GM18951 (cell line): ENCODE measurements around the gene TEX50.
"Not testable (repeated sequence)": the region's sequence is repeated elsewhere in the genome, so short reads cannot be mapped to it uniquely, and the experiment has no call there.

Experiments used
- POLR2A ChIP-seq: IDR thresholded peaks from 4 replicates; pipeline ENCODE4 v1.6.1; 2011; ENCODE audit warnings: mild to moderate bottlenecking; ENCODE audit not compliant: insufficient read length, insufficient read depth; ENCODE audit errors: extremely low read depth
- in situ Hi-C: fragments of 300-500 bp; cut with MboI; formaldehyde crosslinking; loops from one replicate; pipeline ENCODE4 v1.12.0; 2022; ENCODE audit warnings: low sequenced_read_pairs, mixed read lengths, inconsistent platforms; ENCODE audit not compliant: unreplicated experiment

The TEX50 gene

GRCh38 chr1:173639102-173639501, 4.0 kb downstream of the TEX50 start:
- in situ Hi-C loops: no loop called here
- no peak for TF ChIP-seq POLR2A

- in situ Hi-C loops: not testable (repeated sequence)
Observed at GRCh38 chr1:173642450-173643139, 7.5 kb downstream of the TEX50 start.

GRCh38 chr1:173646656-173647055, 11.5 kb downstream of the TEX50 start:
- no peak for TF ChIP-seq POLR2A
- in situ Hi-C loops: no loop called here

- no peak for TF ChIP-seq POLR2A
- in situ Hi-C loops: no loop called here
Observed at GRCh38 chr1:173648880-173649605, 13.9 kb downstream of the TEX50 start.

- in situ Hi-C loops: no loop called here
- no peak for TF ChIP-seq POLR2A
Observed at GRCh38 chr1:173660306-173660705, 25.2 kb downstream of the TEX50 start.

- no peak for TF ChIP-seq POLR2A
- in situ Hi-C loops: no loop called here
Observed at GRCh38 chr1:173661271-173661670, 26.1 kb downstream of the TEX50 start.

GRCh38 chr1:173661763-173662162, 26.6 kb downstream of the TEX50 start:
- no peak for TF ChIP-seq POLR2A
- in situ Hi-C loops: no loop called here

GRCh38 chr1:173663159-173663558, 28.0 kb downstream of the TEX50 start:
- TF ChIP-seq POLR2A: no peak
- in situ Hi-C loops: no loop called here

- in situ Hi-C loops: no loop called here
- no peak for TF ChIP-seq POLR2A
Observed at GRCh38 chr1:173666646-173667045, 31.5 kb downstream of the TEX50 start.

GRCh38 chr1:173669491-173669941, 34.4 kb downstream of the TEX50 start, which contains the start of gene ANKRD45:
ANKRD45 (minus strand) TSS chr1:173669851; CDS start chr1:173659418, 10,433 bp downstream.
- in situ Hi-C loops: no loop called here

GRCh38 chr1:173674496-173674895, 39.4 kb downstream of the TEX50 start:
- in situ Hi-C loops: not testable (repeated sequence)

More at GRCh38 chr1:173669491-173669941, 34.4 kb downstream of the TEX50 start, which contains the start of gene ANKRD45:
- no peak for TF ChIP-seq POLR2A

- in situ Hi-C loops: not testable (repeated sequence)
Observed at GRCh38 chr1:173680152-173680551, 45.0 kb downstream of the TEX50 start.

- no peak for TF ChIP-seq POLR2A
- in situ Hi-C loops: no loop called here
Observed at GRCh38 chr1:173682184-173682583, 47.0 kb downstream of the TEX50 start.

GRCh38 chr1:173683838-173684237, 48.7 kb downstream of the TEX50 start:
- in situ Hi-C loops: not testable (repeated sequence)

GRCh38 chr1:173685121-173685520, 50.0 kb downstream of the TEX50 start:
- in situ Hi-C loops: not testable (repeated sequence)
